Epithelial cell of proximal tubule (primary cell): Measurements from ENCODE around the gene TNS4. TPM values are rescaled to one million over a fixed set of nuclear protein-coding genes. Genes with fewer than 3 reads are reported as not detected.
A peak's percentile ranks its signal among the peaks of the same experiment; 100 is the strongest.

Experiments used
- DNase-seq: peaks from one replicate; pipeline ENCODE4 v3.0.0-alpha.2; 2011; ENCODE audit warnings: low read depth
- H3K4me3 ChIP-seq: 2 replicates; pipeline ENCODE4 v1.5.1; 2011; ENCODE audit warnings: low read depth, mild to moderate bottlenecking, low read length
- total RNA-seq: library from RNA; depleted of rRNA; stranded (reverse); fragments of >200 nt; gene quantifications from 2 replicates; pipeline ENCODE4 v1.2.3, GENCODE V29; 2015
- TF ChIP-seq, protein P1 (sequence below): conservative IDR thresholded peaks from 2 replicates; pipeline ENCODE4 v1.5.1; 2012; ENCODE audit warnings: low read depth, mild to moderate bottlenecking, low read length

TNS4 gene
- total RNA-seq, 1 donor from 2014 or later, result not detected

DNA sequence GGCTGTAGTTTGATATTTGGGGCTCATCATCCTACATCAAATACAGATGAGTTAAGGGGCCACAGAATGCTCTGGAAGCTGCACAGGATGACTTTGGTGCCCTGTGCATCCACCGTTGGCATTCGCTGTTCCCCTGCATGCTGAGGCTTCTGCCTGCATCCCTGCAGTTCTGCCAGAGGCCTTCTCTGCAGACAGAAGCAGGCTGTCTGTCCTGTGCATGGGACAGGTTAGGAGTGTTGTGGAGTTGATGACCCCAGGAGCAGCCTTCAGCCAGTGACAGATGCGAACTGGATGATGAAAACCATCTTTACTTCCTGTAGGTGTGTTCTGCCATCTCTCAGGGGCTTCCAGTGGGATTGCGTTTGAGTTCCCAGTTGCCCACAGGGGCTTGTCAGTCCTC is 13.6 kb upstream of the TNS4 start:
- no peak overlapping the region for H3K4me3 ChIP-seq
- TF ChIP-seq, protein P1, sequence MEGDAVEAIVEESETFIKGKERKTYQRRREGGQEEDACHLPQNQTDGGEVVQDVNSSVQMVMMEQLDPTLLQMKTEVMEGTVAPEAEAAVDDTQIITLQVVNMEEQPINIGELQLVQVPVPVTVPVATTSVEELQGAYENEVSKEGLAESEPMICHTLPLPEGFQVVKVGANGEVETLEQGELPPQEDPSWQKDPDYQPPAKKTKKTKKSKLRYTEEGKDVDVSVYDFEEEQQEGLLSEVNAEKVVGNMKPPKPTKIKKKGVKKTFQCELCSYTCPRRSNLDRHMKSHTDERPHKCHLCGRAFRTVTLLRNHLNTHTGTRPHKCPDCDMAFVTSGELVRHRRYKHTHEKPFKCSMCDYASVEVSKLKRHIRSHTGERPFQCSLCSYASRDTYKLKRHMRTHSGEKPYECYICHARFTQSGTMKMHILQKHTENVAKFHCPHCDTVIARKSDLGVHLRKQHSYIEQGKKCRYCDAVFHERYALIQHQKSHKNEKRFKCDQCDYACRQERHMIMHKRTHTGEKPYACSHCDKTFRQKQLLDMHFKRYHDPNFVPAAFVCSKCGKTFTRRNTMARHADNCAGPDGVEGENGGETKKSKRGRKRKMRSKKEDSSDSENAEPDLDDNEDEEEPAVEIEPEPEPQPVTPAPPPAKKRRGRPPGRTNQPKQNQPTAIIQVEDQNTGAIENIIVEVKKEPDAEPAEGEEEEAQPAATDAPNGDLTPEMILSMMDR, result no peak
- no peak for DNase-seq

DNA sequence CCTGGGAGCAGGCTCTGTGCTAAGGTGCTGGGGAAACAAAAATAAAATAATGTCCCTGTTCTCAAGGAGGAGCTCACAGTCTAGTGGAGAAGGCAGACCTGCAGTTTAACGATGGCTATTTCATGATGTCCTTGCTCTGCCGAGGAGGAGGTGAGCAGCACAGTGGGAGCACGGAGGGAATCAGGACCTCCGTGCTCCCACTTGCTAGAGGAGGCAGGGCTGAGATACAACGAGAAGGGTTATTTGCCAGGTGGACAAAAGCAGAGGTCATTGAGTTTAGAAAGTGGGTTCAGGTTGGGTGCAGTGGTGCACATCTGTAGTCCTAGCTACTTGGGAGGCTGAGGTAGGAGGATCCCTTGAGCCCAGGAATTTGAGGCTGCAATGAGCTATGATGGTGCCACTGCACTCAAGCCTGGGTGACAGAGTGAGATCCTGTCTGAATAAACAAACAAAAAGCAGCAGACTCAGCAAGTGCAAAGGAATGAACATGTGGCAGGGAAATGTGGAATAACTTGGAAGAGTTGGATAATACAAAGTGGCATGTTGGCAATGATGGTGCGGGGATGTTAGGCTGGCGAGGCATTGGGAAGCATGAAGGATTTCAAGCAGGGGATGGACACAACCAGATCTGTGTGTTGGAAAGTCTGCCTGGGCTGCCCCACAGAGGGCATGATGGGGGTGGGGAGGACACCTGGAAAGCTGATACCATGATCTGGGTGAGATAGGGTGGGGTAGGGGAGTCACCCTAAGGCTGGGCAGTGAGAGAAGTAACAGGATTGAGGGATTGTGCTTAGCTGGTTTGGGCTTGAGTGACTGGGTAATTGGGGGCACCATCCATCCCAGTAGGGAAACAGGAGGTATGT is 12.8 kb upstream of the TNS4 start:
- H3K4me3 ChIP-seq, result no peak overlapping the region

DNA sequence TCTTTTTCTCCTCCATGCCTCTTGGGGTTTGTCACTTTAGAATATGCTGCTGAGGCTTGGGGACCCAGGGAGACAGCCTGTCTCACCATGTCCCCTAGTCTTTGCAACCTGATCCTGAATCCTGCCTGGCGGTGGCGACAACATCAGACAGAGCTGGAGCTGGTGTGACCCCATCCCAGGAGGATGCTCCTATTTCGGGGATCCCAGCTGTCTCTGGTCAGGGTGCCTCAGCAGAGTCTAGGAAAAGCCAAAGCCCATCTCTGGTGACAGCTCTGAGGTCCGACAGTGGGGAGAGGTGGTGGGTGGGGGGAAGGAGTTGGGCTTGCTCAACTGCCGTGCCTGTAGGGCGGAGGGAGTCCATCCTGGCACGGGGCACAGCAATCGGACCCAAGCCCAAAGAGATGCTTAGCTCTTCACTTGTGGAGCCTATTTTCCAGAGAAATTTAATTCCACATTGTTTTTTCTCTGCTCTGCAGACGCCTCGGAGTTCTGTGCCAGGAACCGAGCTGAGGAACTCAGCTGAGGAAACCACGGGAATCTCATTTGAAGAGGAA is 10.3 kb upstream of the TNS4 start:
- H3K4me3 ChIP-seq, result no peak overlapping the region
- no peak for DNase-seq
- TF ChIP-seq, protein P1, result no peak

More for the DNA sequence above, 12.8 kb upstream of the TNS4 start:
- no peak for DNase-seq
- TF ChIP-seq, protein P1, result no peak

DNA sequence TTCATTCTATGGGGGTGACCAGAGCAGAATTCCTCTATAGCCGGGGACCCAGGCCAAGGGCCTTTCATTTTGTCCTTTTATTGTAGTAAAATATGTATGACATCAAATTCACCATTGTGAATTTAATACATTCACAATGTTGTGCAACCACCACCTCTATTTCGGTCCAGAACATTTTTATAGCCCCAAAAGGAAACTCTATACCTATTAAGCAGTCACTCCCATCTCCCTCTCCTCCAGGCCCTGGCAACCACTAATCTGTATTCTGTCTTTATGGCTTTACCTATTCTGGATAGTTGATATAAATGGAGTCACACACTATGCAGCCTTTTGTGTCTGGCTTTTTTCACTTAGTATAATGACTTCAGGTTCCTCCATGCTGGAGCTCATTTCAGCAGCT is 9.7 kb upstream of the TNS4 start:
- TF ChIP-seq, protein P1, result no peak
- H3K4me3 ChIP-seq, result no peak overlapping the region
- DNase-seq, result no peak

DNA sequence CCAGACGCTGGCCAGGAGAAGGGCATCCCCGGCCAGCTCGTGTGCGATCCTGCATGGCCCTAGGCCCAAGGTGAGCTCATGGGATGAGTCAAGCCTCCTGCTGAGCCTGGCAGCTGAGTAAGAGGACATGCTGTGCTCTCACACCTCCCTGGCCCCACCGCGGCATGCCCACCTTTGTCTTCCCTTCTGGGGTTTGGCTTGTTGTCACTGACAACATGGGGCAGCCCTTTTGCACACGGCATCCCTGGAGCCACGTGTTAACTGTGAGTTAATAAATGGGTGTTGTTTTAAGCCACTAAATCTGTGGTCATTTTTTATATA is 8.9 kb upstream of the TNS4 start:
- DNase-seq, result peak; percentile 86
- TF ChIP-seq, protein P1, result no peak
- H3K4me3 ChIP-seq, result no peak overlapping the region

DNA sequence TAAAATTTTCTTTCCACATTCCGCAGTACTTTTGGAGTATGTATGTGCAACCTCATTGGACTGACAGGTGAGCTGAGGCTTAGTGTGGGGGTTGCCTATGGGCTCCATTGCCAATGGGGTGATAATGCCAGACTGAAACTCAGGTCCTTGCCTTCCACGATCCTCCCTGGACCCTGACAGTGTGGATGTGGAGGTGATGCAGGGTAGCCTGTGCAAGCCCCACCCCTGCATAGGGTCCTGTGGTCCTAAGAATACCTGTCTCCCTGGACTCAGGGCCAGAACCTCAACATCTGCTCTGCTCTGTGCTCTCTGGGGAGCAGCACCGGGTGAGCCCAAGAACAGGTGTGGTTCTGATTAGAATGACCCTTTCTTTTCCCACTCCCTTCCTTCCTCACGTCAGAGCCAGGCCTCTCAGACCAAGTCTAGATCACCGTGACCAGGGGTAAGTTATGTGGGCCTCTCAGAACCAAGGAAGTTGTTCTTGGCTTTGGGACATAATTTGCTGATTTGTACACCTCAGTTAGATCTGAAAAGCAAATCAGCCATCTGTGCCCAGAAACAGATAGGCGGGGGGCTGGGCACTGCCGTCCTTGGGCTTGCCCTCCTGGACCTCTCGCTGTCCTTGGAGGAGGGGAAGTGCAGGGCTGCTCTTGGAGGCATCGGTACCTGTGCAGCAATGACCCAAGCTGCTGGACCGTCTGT is 8.4 kb upstream of the TNS4 start:
- DNase-seq, result peak; percentile 19
- TF ChIP-seq, protein P1, result no peak
- no peak overlapping the region for H3K4me3 ChIP-seq
